ENCODE results near the gene ITPRID1. TPM values are rescaled to one million over a fixed set of nuclear protein-coding genes. Genes with fewer than 3 reads are reported as not detected.

Gene ITPRID1
- total and polyA plus RNA-seq, 10 of the 15 experiments (the other 5 are each of a cell fraction or from before 2014, with no cell fraction given): 0.06 TPM; not detected in 9

DNA sequence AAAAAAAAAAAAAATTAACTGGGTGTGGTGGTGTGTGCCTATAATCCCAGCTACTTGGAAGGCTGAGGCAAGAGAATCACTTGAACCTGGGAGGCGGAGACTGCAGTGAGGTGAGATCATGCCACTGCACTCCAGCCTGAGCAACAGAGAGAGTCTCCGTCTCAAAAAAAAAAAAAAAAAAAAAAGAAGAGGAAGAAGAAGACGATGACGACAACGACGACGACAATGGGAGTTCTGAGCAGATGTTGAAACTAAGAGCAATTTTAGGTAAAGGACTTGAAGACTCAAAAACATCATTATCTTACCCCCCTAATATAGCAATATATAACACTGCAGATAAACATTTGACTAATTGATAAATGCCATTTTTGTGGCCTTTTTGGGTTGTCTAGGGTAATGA is 133.6 kb downstream of the ITPRID1 start:
- FAIRE-seq: no peak
- Histone ChIP-seq H2AFZ (ENCODE audit: control insufficient read depth, low read depth, low read length) (no peak overlapping the region), H3K27me3 (replicated peaks in 1 of 2; ENCODE audit: control insufficient read depth in 2 of 2, insufficient read depth in 2 of 2, low read length in 1 of 2) (peaks cover 1 to 4% of the 10 kb centered on the region in 2 experiments; a peak in 3 of 4 replicates), H3K27ac (ENCODE audit: control insufficient read depth, insufficient read depth) (no peak overlapping the region), H3K9ac (ENCODE audit: control insufficient read depth, insufficient read depth, low read length) (no peak overlapping the region), H3K79me2 (ENCODE audit: control insufficient read depth, insufficient read depth, low read length) (no peaks in the 10 kb centered on the region), H3K36me3 (ENCODE audit: control insufficient read depth in 2 of 2, insufficient read depth in 2 of 2, low read length in 1 of 2) (no peaks in the 10 kb centered on the region), H3K4me2 (ENCODE audit: control insufficient read depth, insufficient read depth) (no peak overlapping the region), H4K20me1 (ENCODE audit: control insufficient read depth, insufficient read depth) (no peaks in the 10 kb centered on the region), H3K9me3 (replicated peaks; ENCODE audit: control insufficient read depth, insufficient read depth, low read length) (no peaks in the 10 kb centered on the region), H3K4me1 (ENCODE audit: control insufficient read depth, insufficient read depth, low read length) (no peaks in the 10 kb centered on the region), H3K4me3 (no peak overlapping the region)
- DNase-seq (ENCODE audit: low read depth, low spot score): no peak
- ChIA-PET RAD21 (ENCODE audit: unreplicated experiment) (no interaction called here), POLR2A (interaction anchor here (0.7 kb wide), 1 partner anchor 1022 kb away, joined by 6 read pairs; no protein-coding TSS in a partner anchor), SMC1A (ENCODE audit: uncharacterized antibody, unreplicated experiment) (no interaction called here), CTCF (no interaction called here)
- ATAC-seq: no peak
- intact Hi-C loops (cut with micrococcal nuclease; ENCODE audit: unreplicated experiment) (loop anchor here (5.0 kb wide), 1 partner anchor 70 kb away; no protein-coding TSS in a partner anchor), in situ Hi-C loops (cut with MboI) (no loop called here)
- BruUV-seq (replicated peaks): no TSS peak
- TF ChIP-seq FOXM1 (IDR thresholded peaks at IDR 0.05; ENCODE audit: low read depth, low read length) (no peak), RBBP5 (conservative IDR thresholded peaks at IDR 0.05) (no peak), LARP7 (IDR thresholded peaks at IDR 0.05) (no peak), BHLHE40 (IDR thresholded peaks at IDR 0.05; ENCODE audit: borderline replicate concordance in 1 of 2, low read depth in 2 of 2, low read length in 1 of 2) (no peak), CEBPB (IDR thresholded peaks at IDR 0.05; ENCODE audit: borderline replicate concordance in 1 of 2, low read depth in 2 of 2, low read length in 2 of 2) (no peak), CBFB (IDR thresholded peaks at IDR 0.05; ENCODE audit: low read depth) (no peak), TCF3 (IDR thresholded peaks at IDR 0.05; ENCODE audit: borderline replicate concordance, insufficient read depth, low read depth, low read length) (no peak), MYC (IDR thresholded peaks at IDR 0.05; ENCODE audit: insufficient read depth, insufficient read length, insufficient replicate concordance, low read length, severe bottlenecking) (no peak), MEF2B (IDR thresholded peaks at IDR 0.05; ENCODE audit: partially characterized antibody, poor library complexity, severe bottlenecking) (no peak), CBX3 (IDR thresholded peaks at IDR 0.05; ENCODE audit: borderline replicate concordance, low read depth) (no peak), EZH2 (IDR thresholded peaks at IDR 0.05; ENCODE audit: borderline replicate concordance, control insufficient read depth, low read depth, low read length) (no peak), NFIC (IDR thresholded peaks at IDR 0.05; ENCODE audit: low read depth, low read length) (no peak), JUNB (IDR thresholded peaks at IDR 0.05) (no peak), NR2C2 (IDR thresholded peaks at IDR 0.05; ENCODE audit: borderline replicate concordance, control insufficient read depth, insufficient read length, low read depth) (no peak), POU2F2 (IDR thresholded peaks at IDR 0.05; ENCODE audit: borderline replicate concordance, low read depth, low read length) (no peak), ZNF24 (IDR thresholded peaks at IDR 0.05) (no peak)
- TF ChIP-seq, protein P1, sequence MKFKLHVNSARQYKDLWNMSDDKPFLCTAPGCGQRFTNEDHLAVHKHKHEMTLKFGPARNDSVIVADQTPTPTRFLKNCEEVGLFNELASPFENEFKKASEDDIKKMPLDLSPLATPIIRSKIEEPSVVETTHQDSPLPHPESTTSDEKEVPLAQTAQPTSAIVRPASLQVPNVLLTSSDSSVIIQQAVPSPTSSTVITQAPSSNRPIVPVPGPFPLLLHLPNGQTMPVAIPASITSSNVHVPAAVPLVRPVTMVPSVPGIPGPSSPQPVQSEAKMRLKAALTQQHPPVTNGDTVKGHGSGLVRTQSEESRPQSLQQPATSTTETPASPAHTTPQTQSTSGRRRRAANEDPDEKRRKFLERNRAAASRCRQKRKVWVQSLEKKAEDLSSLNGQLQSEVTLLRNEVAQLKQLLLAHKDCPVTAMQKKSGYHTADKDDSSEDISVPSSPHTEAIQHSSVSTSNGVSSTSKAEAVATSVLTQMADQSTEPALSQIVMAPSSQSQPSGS (IDR thresholded peaks at IDR 0.05; ENCODE audit: low read length): no peak
- TF ChIP-seq, protein P2, sequence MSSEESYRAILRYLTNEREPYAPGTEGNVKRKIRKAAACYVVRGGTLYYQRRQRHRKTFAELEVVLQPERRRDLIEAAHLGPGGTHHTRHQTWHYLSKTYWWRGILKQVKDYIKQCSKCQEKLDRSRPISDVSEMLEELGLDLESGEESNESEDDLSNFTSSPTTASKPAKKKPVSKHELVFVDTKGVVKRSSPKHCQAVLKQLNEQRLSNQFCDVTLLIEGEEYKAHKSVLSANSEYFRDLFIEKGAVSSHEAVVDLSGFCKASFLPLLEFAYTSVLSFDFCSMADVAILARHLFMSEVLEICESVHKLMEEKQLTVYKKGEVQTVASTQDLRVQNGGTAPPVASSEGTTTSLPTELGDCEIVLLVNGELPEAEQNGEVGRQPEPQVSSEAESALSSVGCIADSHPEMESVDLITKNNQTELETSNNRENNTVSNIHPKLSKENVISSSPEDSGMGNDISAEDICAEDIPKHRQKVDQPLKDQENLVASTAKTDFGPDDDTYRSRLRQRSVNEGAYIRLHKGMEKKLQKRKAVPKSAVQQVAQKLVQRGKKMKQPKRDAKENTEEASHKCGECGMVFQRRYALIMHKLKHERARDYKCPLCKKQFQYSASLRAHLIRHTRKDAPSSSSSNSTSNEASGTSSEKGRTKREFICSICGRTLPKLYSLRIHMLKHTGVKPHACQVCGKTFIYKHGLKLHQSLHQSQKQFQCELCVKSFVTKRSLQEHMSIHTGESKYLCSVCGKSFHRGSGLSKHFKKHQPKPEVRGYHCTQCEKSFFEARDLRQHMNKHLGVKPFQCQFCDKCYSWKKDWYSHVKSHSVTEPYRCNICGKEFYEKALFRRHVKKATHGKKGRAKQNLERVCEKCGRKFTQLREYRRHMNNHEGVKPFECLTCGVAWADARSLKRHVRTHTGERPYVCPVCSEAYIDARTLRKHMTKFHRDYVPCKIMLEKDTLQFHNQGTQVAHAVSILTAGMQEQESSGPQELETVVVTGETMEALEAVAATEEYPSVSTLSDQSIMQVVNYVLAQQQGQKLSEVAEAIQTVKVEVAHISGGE (CRISPR knock-in tag; IDR thresholded peaks at IDR 0.05): no peak
- WGBS (ENCODE audit: insufficient coverage, insufficient replicate concordance, low lambda C conversion rate, missing lambda C conversion rate): 69% methylated on average over 5 of the region's 7 CpGs
